ENCODE data around the gene SPDYE1. TPM values are rescaled to one million over a fixed set of nuclear protein-coding genes. Genes with fewer than 3 reads are reported as not detected.
A peak's percentile ranks its signal among the peaks of the same experiment; 100 is the strongest.
"Not testable (repeated sequence)": the region's sequence is repeated elsewhere in the genome, so short reads cannot be mapped to it uniquely, and the experiment has no call there.

Gene SPDYE1
- total RNA-seq, 2 donors from 2014 or later: not detected

- DNase-seq; intact Hi-C loops (cut with DNase I, micrococcal nuclease); ATAC-seq: not testable (repeated sequence)
Measured at GRCh38 chr7:43987476-43987875, 10.2 kb upstream of the SPDYE1 start.

GRCh38 chr7:43990011-43990585 lies 7.6 kb upstream of the SPDYE1 start:
- ATAC-seq; intact Hi-C loops (cut with DNase I, micrococcal nuclease); DNase-seq: not testable (repeated sequence)

GRCh38 chr7:43990829-43991228 lies 6.9 kb upstream of the SPDYE1 start:
- DNase-seq; intact Hi-C loops (cut with DNase I, micrococcal nuclease): not testable (repeated sequence)
- peak; percentile 41 for ATAC-seq

- DNase-seq; intact Hi-C loops (cut with DNase I, micrococcal nuclease); ATAC-seq: not testable (repeated sequence)
Measured at GRCh38 chr7:43992896-43993295, 4.8 kb upstream of the SPDYE1 start.

- ATAC-seq; intact Hi-C loops (cut with DNase I, micrococcal nuclease); DNase-seq: not testable (repeated sequence)
Measured at GRCh38 chr7:43994681-43995080, 3.0 kb upstream of the SPDYE1 start.

GRCh38 chr7:44012081-44012480 lies 14.4 kb downstream of the SPDYE1 start:
- ATAC-seq; intact Hi-C loops (cut with DNase I, micrococcal nuclease); DNase-seq: not testable (repeated sequence)

GRCh38 chr7:44015090-44015489 lies 17.4 kb downstream of the SPDYE1 start:
- ATAC-seq; intact Hi-C loops (cut with DNase I, micrococcal nuclease); DNase-seq: not testable (repeated sequence)

- DNase-seq (peak; percentile 97 to 99), ATAC-seq (peak; percentile 94)
- intact Hi-C loops (cut with DNase I, micrococcal nuclease): not testable (repeated sequence)
Measured at GRCh38 chr7:44018857-44019807, 21.4 kb downstream of the SPDYE1 start.

GRCh38 chr7:44019825-44020224 lies 22.1 kb downstream of the SPDYE1 start:
- DNase-seq; ATAC-seq; intact Hi-C loops (cut with DNase I, micrococcal nuclease): not testable (repeated sequence)

- intact Hi-C loops (cut with DNase I, micrococcal nuclease): not testable (repeated sequence)
- peak; percentile 43 for ATAC-seq
Measured at GRCh38 chr7:44022069-44022468, 24.4 kb downstream of the SPDYE1 start.

GRCh38 chr7:44022796-44023467 lies 25.2 kb downstream of the SPDYE1 start:
- intact Hi-C loops (cut with DNase I, micrococcal nuclease); DNase-seq; ATAC-seq: not testable (repeated sequence)

More at GRCh38 chr7:44022069-44022468, 24.4 kb downstream of the SPDYE1 start:
- not testable (repeated sequence) for DNase-seq

- ATAC-seq: not testable (repeated sequence)
Measured at GRCh38 chr7:44029433-44029832, 31.7 kb downstream of the SPDYE1 start.

GRCh38 chr7:44030029-44030428 lies 32.3 kb downstream of the SPDYE1 start:
- intact Hi-C loops (cut with DNase I, micrococcal nuclease); DNase-seq: not testable (repeated sequence)
- ATAC-seq: peak; percentile 40

More at GRCh38 chr7:44029433-44029832, 31.7 kb downstream of the SPDYE1 start:
- intact Hi-C loops (cut with DNase I, micrococcal nuclease); DNase-seq: not testable (repeated sequence)

GRCh38 chr7:44031319-44031718 lies 33.6 kb downstream of the SPDYE1 start:
- ATAC-seq; intact Hi-C loops (cut with DNase I, micrococcal nuclease); DNase-seq: not testable (repeated sequence)

- DNase-seq; ATAC-seq; intact Hi-C loops (cut with DNase I, micrococcal nuclease): not testable (repeated sequence)
Measured at GRCh38 chr7:44032031-44032430, 34.3 kb downstream of the SPDYE1 start.

GRCh38 chr7:44033971-44034844 lies 36.5 kb downstream of the SPDYE1 start:
- ATAC-seq; intact Hi-C loops (cut with DNase I, micrococcal nuclease); DNase-seq: not testable (repeated sequence)

GRCh38 chr7:44036364-44036763 lies 38.7 kb downstream of the SPDYE1 start:
- peak; percentile 56 for ATAC-seq
- DNase-seq: peak in 1 of 2 donors; percentile 66
- intact Hi-C loops (cut with DNase I, micrococcal nuclease): not testable (repeated sequence)

GRCh38 chr7:44037951-44038350 lies 40.3 kb downstream of the SPDYE1 start:
- intact Hi-C loops (cut with DNase I, micrococcal nuclease); DNase-seq: not testable (repeated sequence)
- ATAC-seq: peak; percentile 14

Measured in left colon (tissue), 2 donors.